Activated CD8-positive, alpha-beta memory T cell treated with anti-CD3 and anti-CD28 coated beads, Interleukin-2, amount 50 U/mL, for 1 hour (primary cell): ENCODE results near the gene SENP2.

Experiments
- DNase-seq: peaks from one replicate; pipeline ENCODE4 v3.0.0-alpha.2; 2020; ENCODE audit errors: extremely low read depth

The SENP2 gene

DNA sequence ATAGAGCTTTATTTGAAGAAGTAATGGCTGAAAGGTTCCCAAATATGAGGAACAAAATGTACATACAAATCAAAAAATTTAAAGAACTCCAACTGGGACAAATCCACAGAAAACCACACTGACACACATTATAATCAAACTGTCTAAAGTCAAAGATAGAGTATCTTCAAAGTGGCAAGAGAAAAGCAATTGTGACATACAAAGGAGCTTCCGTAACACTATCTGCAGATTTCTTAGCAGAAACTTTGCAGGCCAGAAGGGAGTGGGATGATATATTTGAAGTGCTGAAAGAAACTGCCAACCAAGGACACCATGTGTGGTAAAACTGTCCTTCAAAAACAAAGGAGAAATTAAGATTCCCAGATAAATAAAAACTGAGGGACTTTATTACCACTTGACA lies 91.9 kb downstream of the SENP2 start:
- DNase-seq, result no peak

DNA sequence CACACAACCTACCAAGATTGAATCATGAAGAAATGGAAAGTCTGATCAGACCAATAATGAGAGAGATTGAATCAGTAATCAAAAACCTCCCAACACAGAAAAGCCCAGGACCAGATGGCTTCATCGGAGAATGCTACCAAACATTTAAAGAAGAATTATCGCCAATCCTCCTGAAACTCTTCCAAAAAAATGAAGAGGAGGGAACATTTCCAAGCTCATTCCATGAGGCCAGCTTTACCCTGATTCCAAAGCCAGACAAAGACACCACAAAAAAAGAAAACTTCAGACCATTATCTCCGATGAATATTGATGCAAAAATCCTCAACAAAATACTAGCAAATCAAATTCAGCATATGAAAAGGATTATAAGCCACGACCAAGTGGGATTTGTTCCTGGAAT lies 94.1 kb downstream of the SENP2 start:
- DNase-seq, result no peak
